ENCODE data around the gene VASH2.

The VASH2 gene

GRCh38 chr1:212942679-212943392 is 7.5 kb upstream of the VASH2 start:
- no peak overlapping the region for H3K4me3 Mint-ChIP-seq
- ATAC-seq (ENCODE audit: low read depth): no peak
- H3K4me1 Mint-ChIP-seq: peaks cover 29% of the 10 kb centered on the region
- H3K9me3 Mint-ChIP-seq: peaks cover 3% of the 10 kb centered on the region
- no peak for DNase-seq (ENCODE audit: low spot score in 2 of 2)
- no peaks in the 10 kb centered on the region for H3K36me3 Mint-ChIP-seq
- no peak overlapping the region for H3K27ac Mint-ChIP-seq
- no peaks in the 10 kb centered on the region for H3K27me3 Mint-ChIP-seq

DNA sequence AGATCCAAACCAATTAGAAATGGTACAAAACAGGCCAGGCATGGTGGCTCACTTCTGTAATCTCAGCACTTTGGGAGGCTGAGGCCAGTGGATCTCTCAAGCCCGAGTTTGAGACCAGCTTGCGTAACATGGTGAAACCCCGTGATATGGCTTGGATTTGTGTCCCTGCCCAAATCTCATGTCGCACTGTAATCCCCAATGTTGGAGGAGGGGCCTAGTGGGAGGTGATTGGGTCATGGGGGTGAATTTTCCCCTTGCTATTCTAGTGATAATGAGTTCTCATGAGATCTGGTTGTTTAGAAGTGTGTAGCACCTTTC is 7.0 kb upstream of the VASH2 start:
- no peak for DNase-seq (ENCODE audit: low spot score in 2 of 2)
- Mint-ChIP-seq H3K4me3 (no peak overlapping the region), H3K36me3 (no peaks in the 10 kb centered on the region), H3K4me1 (peaks cover 29% of the 10 kb centered on the region), H3K9me3 (peaks cover 3% of the 10 kb centered on the region), H3K27ac (no peak overlapping the region), H3K27me3 (no peaks in the 10 kb centered on the region)
- ATAC-seq (ENCODE audit: low read depth): no peak

DNA sequence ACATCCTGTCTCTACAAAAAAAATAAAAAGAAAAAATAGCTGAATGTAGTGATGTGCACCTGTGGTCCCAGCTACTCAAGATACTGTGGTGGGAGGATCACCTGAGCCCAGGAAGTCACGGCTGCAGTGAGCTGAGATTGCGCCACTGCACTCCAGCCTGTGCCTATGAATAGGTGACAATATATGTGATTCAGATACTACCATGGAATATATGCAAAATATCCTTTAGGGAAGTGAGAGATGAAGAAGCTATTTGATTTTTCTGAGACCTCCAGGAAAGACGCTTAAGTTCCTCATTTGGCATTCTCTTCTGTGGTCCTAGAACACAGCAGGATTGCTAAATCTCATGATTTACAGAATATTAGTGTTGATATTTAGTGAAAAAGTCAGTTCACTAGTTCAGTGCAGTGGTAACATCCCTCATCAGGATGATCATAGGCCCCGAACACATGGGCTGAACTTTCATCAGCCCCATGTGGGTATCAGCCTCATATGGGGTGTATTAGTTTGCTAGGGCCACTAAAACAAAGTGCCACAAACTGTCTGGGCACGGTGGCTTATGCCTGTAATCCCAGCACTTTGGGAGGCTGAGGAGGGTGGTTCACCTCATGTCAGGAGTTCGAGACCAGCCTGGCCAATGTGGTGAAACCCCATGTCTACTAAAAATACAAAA is 6.0 kb upstream of the VASH2 start:
- Mint-ChIP-seq H3K4me3 (no peak overlapping the region), H3K27me3 (no peaks in the 10 kb centered on the region), H3K27ac (peak overlapping the region; percentile 75), H3K4me1 (peaks cover 29% of the 10 kb centered on the region), H3K36me3 (no peaks in the 10 kb centered on the region), H3K9me3 (peaks cover 3% of the 10 kb centered on the region)
- ATAC-seq (ENCODE audit: low read depth) (peak; percentile 88), DNase-seq (ENCODE audit: low spot score in 2 of 2) (peak in 1 of 2 donors; percentile 12)

DNA sequence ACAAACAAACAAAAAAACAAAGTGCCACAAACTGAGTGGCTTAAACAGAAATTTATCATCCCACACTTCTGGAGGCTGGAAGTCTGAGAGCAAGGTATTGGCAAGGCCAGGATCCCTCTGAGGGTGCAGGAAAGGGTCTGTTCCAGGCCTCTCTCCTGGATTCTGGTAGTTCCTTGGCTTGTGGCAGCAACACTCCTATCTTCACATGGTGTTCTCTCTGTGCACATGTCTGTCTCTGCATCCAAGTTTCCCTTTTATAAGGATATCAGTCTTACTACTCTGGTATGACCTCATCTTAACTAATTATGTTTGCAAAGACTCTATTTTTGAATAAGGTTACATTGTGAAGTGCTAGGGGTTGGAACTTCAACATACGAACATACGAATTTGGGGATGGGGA is 5.3 kb upstream of the VASH2 start:
- peak overlapping the region; percentile 52 for H3K27ac Mint-ChIP-seq
- H3K4me3 Mint-ChIP-seq: no peak overlapping the region
- peaks cover 3% of the 10 kb centered on the region for H3K9me3 Mint-ChIP-seq
- H3K4me1 Mint-ChIP-seq: peaks cover 29% of the 10 kb centered on the region
- no peaks in the 10 kb centered on the region for H3K36me3 Mint-ChIP-seq
- ATAC-seq (ENCODE audit: low read depth): no peak
- H3K27me3 Mint-ChIP-seq: no peaks in the 10 kb centered on the region
- no peak for DNase-seq (ENCODE audit: low spot score in 2 of 2)

DNA sequence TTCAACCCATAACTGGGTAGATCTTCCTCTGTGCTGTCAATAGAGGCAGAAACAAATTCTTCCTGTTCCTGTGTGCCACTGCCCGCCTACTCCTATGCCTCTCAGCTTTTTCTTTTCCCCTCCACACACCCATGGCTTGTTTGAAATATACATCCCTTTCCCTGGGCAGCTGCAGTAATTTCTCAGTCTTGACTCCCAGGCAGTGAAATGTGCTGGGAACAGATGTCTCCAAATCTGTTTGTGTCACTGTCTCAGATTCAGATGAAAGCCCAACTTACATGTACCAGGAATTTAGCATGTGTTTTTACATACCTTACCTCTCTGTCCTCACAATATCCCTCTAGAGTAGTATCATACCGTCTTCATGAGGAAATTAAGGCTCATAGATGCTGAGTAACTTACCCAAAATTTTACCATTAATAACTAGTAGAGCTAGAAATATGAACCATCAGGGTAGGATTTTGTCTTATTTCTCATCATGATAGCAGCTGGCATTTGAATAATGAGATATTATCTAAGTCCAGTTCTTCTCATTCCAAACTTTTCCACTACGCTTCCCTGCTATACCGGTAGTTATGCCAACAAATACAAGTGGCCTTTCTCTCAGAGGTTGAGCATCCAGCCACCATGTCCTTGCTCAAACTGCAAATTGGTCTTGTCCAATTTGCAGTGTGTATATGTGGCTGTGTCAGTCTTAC is 4.7 kb upstream of the VASH2 start:
- peaks cover 32% of the 10 kb centered on the region for H3K4me1 Mint-ChIP-seq
- peak overlapping the region; percentile 52 for H3K27ac Mint-ChIP-seq
- H3K4me3 Mint-ChIP-seq: no peak overlapping the region
- no peaks in the 10 kb centered on the region for H3K27me3 Mint-ChIP-seq
- no peak for DNase-seq (ENCODE audit: low spot score in 2 of 2)
- no peak for ATAC-seq (ENCODE audit: low read depth)
- H3K9me3 Mint-ChIP-seq: peaks cover 3% of the 10 kb centered on the region
- no peaks in the 10 kb centered on the region for H3K36me3 Mint-ChIP-seq

- Mint-ChIP-seq H3K36me3 (no peaks in the 10 kb centered on the region), H3K9me3 (no peaks in the 10 kb centered on the region), H3K27ac (peak overlapping the region; percentile 52), H3K4me1 (peaks cover 32% of the 10 kb centered on the region), H3K4me3 (no peak overlapping the region), H3K27me3 (no peaks in the 10 kb centered on the region)
- ATAC-seq (ENCODE audit: low read depth): no peak
- DNase-seq (ENCODE audit: low spot score in 2 of 2): no peak
Observed at GRCh38 chr1:212946872-212947271, 3.5 kb upstream of the VASH2 start.

GRCh38 chr1:212949771-212950170 is 570 bp upstream of the VASH2 start:
- Mint-ChIP-seq H3K4me1 (peaks cover 20% of the 10 kb centered on the region), H3K9me3 (no peaks in the 10 kb centered on the region), H3K4me3 (peak overlapping the region; percentile 84), H3K36me3 (no peaks in the 10 kb centered on the region), H3K27me3 (peaks cover 4% of the 10 kb centered on the region), H3K27ac (no peak overlapping the region)
- DNase-seq (ENCODE audit: low spot score in 2 of 2) (no peak), ATAC-seq (ENCODE audit: low read depth) (no peak)

- H3K27ac Mint-ChIP-seq: no peak overlapping the region
- peaks cover 8% of the 10 kb centered on the region for H3K4me1 Mint-ChIP-seq
- peak in 1 of 2 donors; percentile 23 for DNase-seq (ENCODE audit: low spot score in 2 of 2)
- H3K36me3 Mint-ChIP-seq: no peaks in the 10 kb centered on the region
- ATAC-seq (ENCODE audit: low read depth): peak; percentile 10
- H3K4me3 Mint-ChIP-seq: peak overlapping the region; percentile 84
- no peaks in the 10 kb centered on the region for H3K9me3 Mint-ChIP-seq
- peaks cover 4% of the 10 kb centered on the region for H3K27me3 Mint-ChIP-seq
Observed at GRCh38 chr1:212951126-212951946, 995 bp downstream of the VASH2 start.

GRCh38 chr1:212951947-212952640 is 1.8 kb downstream of the VASH2 start:
- no peak for ATAC-seq (ENCODE audit: low read depth)
- H3K9me3 Mint-ChIP-seq: no peaks in the 10 kb centered on the region
- H3K27ac Mint-ChIP-seq: no peak overlapping the region
- peaks cover 6% of the 10 kb centered on the region for H3K27me3 Mint-ChIP-seq
- DNase-seq (ENCODE audit: low spot score in 2 of 2): no peak
- H3K4me3 Mint-ChIP-seq: peak overlapping the region; percentile 74
- no peaks in the 10 kb centered on the region for H3K36me3 Mint-ChIP-seq
- peaks cover 3% of the 10 kb centered on the region for H3K4me1 Mint-ChIP-seq

DNA sequence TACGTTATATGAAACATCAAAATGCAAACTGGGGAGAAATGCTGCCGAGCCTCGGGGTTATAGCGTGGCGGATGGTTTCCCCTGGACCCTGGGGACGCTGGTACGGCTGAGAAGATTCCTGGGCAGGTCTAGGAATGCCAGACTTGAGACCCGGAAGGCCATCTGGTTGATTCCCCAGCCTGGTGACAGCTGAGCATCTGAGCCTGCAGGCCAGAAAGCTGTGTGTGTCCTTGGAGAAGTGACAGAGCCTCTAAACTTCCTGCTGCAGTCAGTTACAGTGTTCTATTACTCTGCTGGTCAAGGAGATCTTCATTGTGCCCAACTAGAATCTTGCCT is 2.3 kb downstream of the VASH2 start:
- peaks cover 6% of the 10 kb centered on the region for H3K27me3 Mint-ChIP-seq
- no peak for ATAC-seq (ENCODE audit: low read depth)
- no peak for DNase-seq (ENCODE audit: low spot score in 2 of 2)
- no peak overlapping the region for H3K27ac Mint-ChIP-seq
- no peaks in the 10 kb centered on the region for H3K9me3 Mint-ChIP-seq
- H3K4me1 Mint-ChIP-seq: peaks cover 3% of the 10 kb centered on the region
- no peaks in the 10 kb centered on the region for H3K36me3 Mint-ChIP-seq
- H3K4me3 Mint-ChIP-seq: no peak overlapping the region

DNA sequence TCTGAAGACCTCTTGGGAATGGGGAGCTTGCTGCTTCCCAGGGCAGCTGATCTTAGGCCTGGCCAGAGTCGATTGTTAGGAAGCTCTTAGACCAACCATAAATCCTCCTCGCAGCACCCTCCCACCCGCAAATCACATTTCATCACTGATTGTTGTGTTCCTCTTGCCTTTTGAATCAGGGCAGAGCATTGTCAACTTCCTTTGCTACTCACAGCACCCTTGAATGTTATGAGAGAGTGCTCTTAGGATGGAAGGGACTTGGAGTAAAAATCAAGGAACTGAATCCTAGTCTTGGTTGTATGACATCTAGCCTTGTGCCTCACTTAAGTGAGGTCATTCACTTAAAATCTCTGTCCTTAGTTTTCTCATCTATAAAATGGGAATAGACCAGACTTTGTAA is 3.0 kb downstream of the VASH2 start:
- Mint-ChIP-seq H3K4me3 (peak overlapping the region; percentile 18), H3K27ac (no peak overlapping the region), H3K9me3 (no peaks in the 10 kb centered on the region), H3K36me3 (no peaks in the 10 kb centered on the region), H3K27me3 (peaks cover 6% of the 10 kb centered on the region), H3K4me1 (peaks cover 3% of the 10 kb centered on the region)
- no peak for DNase-seq (ENCODE audit: low spot score in 2 of 2)
- ATAC-seq (ENCODE audit: low read depth): no peak

DNA sequence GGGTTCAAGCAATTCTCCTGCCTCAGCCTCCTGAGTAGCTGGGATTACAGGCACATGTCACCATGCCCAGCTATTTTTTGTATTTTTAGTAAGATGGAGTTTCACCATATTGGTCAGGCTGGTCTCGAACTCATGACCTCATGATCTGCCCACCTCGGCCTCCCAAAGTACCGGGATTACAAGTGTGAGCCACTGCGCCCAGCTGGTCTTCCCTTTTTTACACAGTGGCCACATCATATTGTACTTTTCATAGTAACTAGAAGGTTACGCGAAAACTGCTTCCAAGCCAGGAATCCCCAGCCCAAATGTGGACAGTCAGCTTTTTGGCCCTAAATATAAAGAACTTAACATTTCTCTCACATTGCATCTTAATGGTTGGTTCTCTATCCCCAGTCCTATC is 4.2 kb downstream of the VASH2 start:
- Mint-ChIP-seq H3K27me3 (peaks cover 7% of the 10 kb centered on the region), H3K4me3 (no peak overlapping the region), H3K4me1 (peaks cover 8% of the 10 kb centered on the region), H3K9me3 (no peaks in the 10 kb centered on the region), H3K27ac (no peak overlapping the region), H3K36me3 (no peaks in the 10 kb centered on the region)
- no peak for DNase-seq (ENCODE audit: low spot score in 2 of 2)
- no peak for ATAC-seq (ENCODE audit: low read depth)

DNA sequence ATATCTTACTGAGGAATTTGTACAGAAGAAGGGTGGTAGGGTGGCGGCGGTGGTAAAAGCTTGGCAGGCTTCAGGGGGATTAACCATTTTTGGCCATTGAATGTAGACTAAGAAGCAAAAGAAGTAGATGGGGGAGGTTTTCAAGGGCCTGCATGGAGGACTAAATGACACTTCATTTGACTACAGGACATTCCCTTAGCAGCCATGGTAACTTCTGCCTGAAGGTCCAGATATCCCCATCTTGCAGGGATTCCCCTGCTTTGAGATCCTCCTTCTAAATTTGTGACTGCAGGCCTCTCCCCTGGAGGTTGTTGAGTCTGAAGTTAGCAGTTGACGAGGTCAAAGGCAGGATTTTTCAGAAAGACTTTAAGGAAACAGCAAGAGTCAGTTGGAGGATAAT is 4.8 kb downstream of the VASH2 start:
- H3K4me1 Mint-ChIP-seq: peaks cover 9% of the 10 kb centered on the region
- H3K36me3 Mint-ChIP-seq: no peaks in the 10 kb centered on the region
- no peaks in the 10 kb centered on the region for H3K9me3 Mint-ChIP-seq
- ATAC-seq (ENCODE audit: low read depth) (no peak), DNase-seq (ENCODE audit: low spot score in 2 of 2) (no peak)
- peaks cover 7% of the 10 kb centered on the region for H3K27me3 Mint-ChIP-seq
- no peak overlapping the region for H3K27ac Mint-ChIP-seq
- no peak overlapping the region for H3K4me3 Mint-ChIP-seq

Measured in memory B cell (primary cell).